Measurements from ENCODE around the gene CORO2A. TPM values are rescaled to one million over a fixed set of nuclear protein-coding genes. Genes with fewer than 3 reads are reported as not detected.

The CORO2A gene
- total and polyA plus RNA-seq, 2 of the 4 experiments (the other 2 are of a cell fraction) = 1.9 to 2.2 TPM

DNA sequence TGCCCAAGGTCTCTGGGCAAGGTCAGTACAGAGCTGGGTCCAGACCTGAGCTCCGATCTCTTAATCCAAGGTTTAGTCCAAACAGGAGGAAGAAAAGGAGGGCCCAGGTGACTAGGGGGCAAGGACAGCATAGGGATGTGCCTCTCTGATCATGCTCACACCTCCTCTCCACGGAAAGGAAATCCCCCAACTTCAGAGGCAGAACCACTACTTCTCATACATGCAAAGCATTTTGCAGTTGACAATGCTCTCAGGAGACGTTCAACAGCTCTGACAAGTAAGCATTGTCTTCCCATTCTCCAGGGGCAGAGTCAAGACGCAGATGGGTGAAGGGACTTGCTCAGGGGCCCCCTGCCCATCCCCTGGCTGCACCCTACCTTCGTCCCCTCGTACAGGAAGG is 8.7 kb upstream of the CORO2A start:
- dilution Hi-C loops (cut with HindIII; ENCODE audit: low sequenced_read_pairs, unreplicated experiment) = no loop called here
- Histone ChIP-seq H3K79me1 (ENCODE audit: low read depth in 1 of 2, low read length in 2 of 2) (peaks cover 4 to 6% of the 10 kb centered on the region in 2 experiments; a peak in 1 of 4 replicates), H2AK5ac (ENCODE audit: low read depth, low read length) (no peak overlapping the region), H4K20me1 (ENCODE audit: insufficient read depth, low read length) (no peaks in the 10 kb centered on the region), H3K4me1 (ENCODE audit: control insufficient read depth, insufficient read depth, low read length) (no peaks in the 10 kb centered on the region), H3K27me3 (ENCODE audit: control insufficient read depth, insufficient read depth, low read length) (no peaks in the 10 kb centered on the region), H3K27ac (ENCODE audit: insufficient read depth, low read length) (no peak overlapping the region), H3K9ac (ENCODE audit: low read depth, low read length) (no peak overlapping the region), H3K9me1 (ENCODE audit: insufficient read depth, low read length) (no peaks in the 10 kb centered on the region), H4K8ac (ENCODE audit: low read depth in 2 of 2, low read length in 2 of 2) (no peak overlapping the region), H3K14ac (replicated peaks; ENCODE audit: low read depth, low read length) (no peak overlapping the region), H2AK9ac (replicated peaks; ENCODE audit: low read depth, low read length, poor library complexity) (no peak overlapping the region), H4K5ac (ENCODE audit: low read depth, low read length) (no peak overlapping the region), H4K91ac (ENCODE audit: insufficient read depth, low read depth, low read length) (no peak overlapping the region), H3K56ac (ENCODE audit: extremely low read depth, insufficient read depth, low read length) (no peak overlapping the region), H2BK15ac (ENCODE audit: low read depth, low read length) (no peak overlapping the region), H3K18ac (ENCODE audit: low read depth, low read length) (no peak overlapping the region), H2AFZ (replicated peaks; ENCODE audit: low read length, poor library complexity) (no peak overlapping the region), H3K23ac (ENCODE audit: low read depth, low read length) (no peak overlapping the region), H2BK20ac (ENCODE audit: low read depth, low read length) (no peak overlapping the region), H2BK5ac (ENCODE audit: low read depth, low read length, poor library complexity, severe bottlenecking) (no peak overlapping the region), H3K4ac (ENCODE audit: low read depth, low read length) (no peak overlapping the region), H3K4me3 (ENCODE audit: insufficient read depth, low read depth, low read length) (no peak overlapping the region), H2BK120ac (ENCODE audit: low read depth, low read length) (no peak overlapping the region), H3K36me3 (ENCODE audit: control insufficient read depth, insufficient read depth, low read length) (peaks cover 16% of the 10 kb centered on the region), H3K4me2 (ENCODE audit: low read depth, low read length) (no peak overlapping the region), H3K9me3 (ENCODE audit: control insufficient read depth, insufficient read depth, low read length) (no peaks in the 10 kb centered on the region)
- ChIA-PET CTCF (no interaction called here), POLR2A (ENCODE audit: unreplicated experiment) (no interaction called here)
- no TSS peak for BruUV-seq (replicated peaks)
- DNase-seq = no peak
- intact Hi-C loops (cut with micrococcal nuclease) = no loop called here
- WGBS, 2 experiments (ENCODE audit: extremely low coverage in 2 of 2, insufficient read length in 1 of 2) = 88% methylated on average over 3 of the region's 6 CpGs; no CpG with 5 or more reads in 1 of the 2 experiments
- no peak for TF ChIP-seq CHD1 (IDR thresholded peaks at IDR 0.05; ENCODE audit: low read depth, low read length)
- TF ChIP-seq CEBPB (IDR thresholded peaks at IDR 0.05; ENCODE audit: low read depth, low read length) = no peak
- no peak for TF ChIP-seq RFX5 (IDR thresholded peaks at IDR 0.05; ENCODE audit: low read depth, low read length)
- TF ChIP-seq RCOR1 (IDR thresholded peaks at IDR 0.05; ENCODE audit: insufficient replicate concordance, low read length) = no peak
- TF ChIP-seq SMC3 (IDR thresholded peaks at IDR 0.05; ENCODE audit: low read depth, low read length) = no peak
- no peak for TF ChIP-seq MAZ (IDR thresholded peaks at IDR 0.05; ENCODE audit: borderline replicate concordance, low read depth, low read length)
- in situ Hi-C loops (cut with MboI; ENCODE audit: low sequenced_read_pairs) = no loop called here
- no peak for ATAC-seq (ENCODE audit: low read depth)

All from IMR-90 (cell line).